Measurements from ENCODE around the gene TMEM174. TPM values are rescaled to one million over a fixed set of nuclear protein-coding genes. Genes with fewer than 3 reads are reported as not detected.

Gene TMEM174
- total and polyA plus RNA-seq, 2 experiments from 2014 or later = not detected

GRCh38 chr5:73160239-73160671 is 12.7 kb upstream of the TMEM174 start:
- Histone ChIP-seq H3K27ac (no peak overlapping the region), H3K4me1 (ENCODE audit: low read depth) (no peaks in the 10 kb centered on the region), H3K36me3 (no peaks in the 10 kb centered on the region), H3K27me3 (no peaks in the 10 kb centered on the region), H3K4me3 (no peak overlapping the region), H3K9me3 (ENCODE audit: low read depth) (no peaks in the 10 kb centered on the region)
- no peak for DNase-seq (ENCODE audit: low read depth in 1 of 2, low spot score in 1 of 2)
- no peak for TF ChIP-seq CTCF (IDR thresholded peaks at IDR 0.05; ENCODE audit: low read depth, low read length)

GRCh38 chr5:73170522-73170921 is 2.5 kb upstream of the TMEM174 start:
- peak; percentile 37 to 62 for DNase-seq (ENCODE audit: low read depth in 1 of 2, low spot score in 1 of 2)

GRCh38 chr5:73171495-73171894 is 1.5 kb upstream of the TMEM174 start:
- TF ChIP-seq CTCF (IDR thresholded peaks at IDR 0.05; ENCODE audit: low read depth, low read length) = no peak
- Histone ChIP-seq H3K27ac (no peak overlapping the region), H3K4me1 (ENCODE audit: low read depth) (no peaks in the 10 kb centered on the region), H3K27me3 (no peaks in the 10 kb centered on the region), H3K36me3 (no peaks in the 10 kb centered on the region), H3K4me3 (no peak overlapping the region), H3K9me3 (ENCODE audit: low read depth) (no peaks in the 10 kb centered on the region)
- DNase-seq (ENCODE audit: low read depth in 1 of 2, low spot score in 1 of 2) = no peak

More at GRCh38 chr5:73170522-73170921, 2.5 kb upstream of the TMEM174 start:
- Histone ChIP-seq H3K4me3 (no peak overlapping the region), H3K36me3 (no peaks in the 10 kb centered on the region), H3K9me3 (ENCODE audit: low read depth) (no peaks in the 10 kb centered on the region), H3K27me3 (no peaks in the 10 kb centered on the region), H3K27ac (no peak overlapping the region), H3K4me1 (ENCODE audit: low read depth) (no peaks in the 10 kb centered on the region)
- peak; percentile 92 for TF ChIP-seq CTCF (IDR thresholded peaks at IDR 0.05; ENCODE audit: low read depth, low read length)

GRCh38 chr5:73174100-73174815 is 1.3 kb downstream of the TMEM174 start:
- no peak for TF ChIP-seq CTCF (IDR thresholded peaks at IDR 0.05; ENCODE audit: low read depth, low read length)
- no peak overlapping the region for H3K4me3 ChIP-seq
- H3K27me3 ChIP-seq = no peaks in the 10 kb centered on the region
- H3K9me3 ChIP-seq (ENCODE audit: low read depth) = no peaks in the 10 kb centered on the region
- H3K4me1 ChIP-seq (ENCODE audit: low read depth) = no peaks in the 10 kb centered on the region
- no peak for DNase-seq (ENCODE audit: low read depth in 1 of 2, low spot score in 1 of 2)
- H3K36me3 ChIP-seq = no peaks in the 10 kb centered on the region
- H3K27ac ChIP-seq = no peak overlapping the region

- no peak for DNase-seq (ENCODE audit: low read depth in 1 of 2, low spot score in 1 of 2)
- H3K36me3 ChIP-seq = no peaks in the 10 kb centered on the region
- no peak for TF ChIP-seq CTCF (IDR thresholded peaks at IDR 0.05; ENCODE audit: low read depth, low read length)
- no peaks in the 10 kb centered on the region for H3K9me3 ChIP-seq (ENCODE audit: low read depth)
- H3K4me1 ChIP-seq (ENCODE audit: low read depth) = peaks cover 6% of the 10 kb centered on the region
- H3K27ac ChIP-seq = no peak overlapping the region
- no peak overlapping the region for H3K4me3 ChIP-seq
- no peaks in the 10 kb centered on the region for H3K27me3 ChIP-seq
These were observed 3.3 kb downstream of the TMEM174 start for GRCh38 chr5:73176250-73176649.

All from cardiac muscle cell (in vitro differentiated cells and primary cell).